Myocyte (in vitro differentiated cells): Measurements from ENCODE around the gene FBXO4. TPM values are rescaled to one million over a fixed set of nuclear protein-coding genes. Genes with fewer than 3 reads are reported as not detected.

ENCODE experiments used
- DNase-seq: peaks from one replicate; pipeline ENCODE4 v3.0.0-alpha.2; 2012; ENCODE audit warnings: low read depth
- polyA plus RNA-seq: library from polyadenylated mRNA; unstranded; fragments of >200 nt; gene quantifications from one replicate; pipeline ENCODE4 v1.2.1, GENCODE V29; 2012; ENCODE audit warnings: missing spikeins
- total RNA-seq: library from RNA; depleted of rRNA; stranded (reverse); fragments of >200 nt; gene quantifications from 2 replicates; pipeline ENCODE4 v1.2.3, GENCODE V29; 2014

FBXO4 gene
- total RNA-seq = 9.1 and 15.9 TPM in 2 replicates
- polyA plus RNA-seq = 7.5 TPM

DNA sequence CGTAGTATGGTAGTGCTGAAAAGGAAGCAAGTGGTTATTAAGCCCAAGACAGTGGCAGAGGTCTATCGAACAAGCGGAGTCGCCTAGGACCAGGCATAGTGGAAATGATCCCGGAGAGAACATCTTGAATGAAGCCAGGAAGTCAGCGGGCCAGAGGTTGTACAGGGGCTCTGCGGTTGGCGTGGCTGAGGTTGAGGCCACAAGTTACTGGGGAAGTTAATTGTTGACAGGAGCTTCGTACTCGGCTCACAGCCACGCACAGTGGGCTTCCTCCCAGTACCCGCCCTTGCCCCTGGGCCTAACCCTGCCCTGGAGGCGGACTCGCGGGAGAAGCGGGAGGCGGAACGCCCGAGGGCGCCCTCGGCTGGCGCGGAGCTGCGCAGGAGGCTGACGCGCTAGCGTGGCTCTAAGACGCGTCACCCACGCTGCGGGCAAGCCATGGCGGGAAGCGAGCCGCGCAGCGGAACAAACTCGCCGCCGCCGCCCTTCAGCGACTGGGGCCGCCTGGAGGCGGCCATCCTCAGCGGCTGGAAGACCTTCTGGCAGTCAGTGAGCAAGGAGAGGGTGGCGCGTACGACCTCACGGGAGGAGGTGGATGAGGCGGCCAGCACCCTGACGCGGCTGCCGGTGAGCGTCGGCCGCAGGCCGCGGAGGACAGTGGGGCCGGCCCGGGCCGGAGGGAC, at the start of gene FBXO4:
Gene FBXO4 (plus strand): TSS at position 410 of the 683 bp plus-strand sequence. CDS start 29 bp downstream, at position 439.
- DNase-seq = peak; percentile 85

GRCh38 chr5:41876678-41877077, 48.4 kb upstream of the FBXO4 start:
- no peak for DNase-seq

DNA sequence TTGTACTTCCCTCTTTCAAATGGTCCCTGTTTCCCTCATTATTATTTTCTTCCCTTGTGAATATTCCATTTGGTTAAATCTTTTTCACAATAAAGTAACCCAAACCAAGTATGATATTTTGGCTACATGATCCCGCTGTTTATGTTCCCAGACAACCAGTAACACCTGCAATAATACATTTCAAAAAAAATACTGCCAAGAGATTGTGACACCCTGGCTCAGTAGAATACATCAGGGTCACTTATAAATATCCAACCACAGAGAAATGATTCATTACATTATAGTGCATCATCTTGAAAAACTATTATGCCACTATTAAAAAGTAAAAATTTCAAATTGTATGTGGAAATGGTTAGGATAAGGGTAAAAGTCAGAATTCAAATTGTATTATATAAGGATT, 47.7 kb upstream of the FBXO4 start:
- no peak for DNase-seq

- no peak for DNase-seq
Observed at GRCh38 chr5:41878173-41878572, 46.9 kb upstream of the FBXO4 start.

DNA sequence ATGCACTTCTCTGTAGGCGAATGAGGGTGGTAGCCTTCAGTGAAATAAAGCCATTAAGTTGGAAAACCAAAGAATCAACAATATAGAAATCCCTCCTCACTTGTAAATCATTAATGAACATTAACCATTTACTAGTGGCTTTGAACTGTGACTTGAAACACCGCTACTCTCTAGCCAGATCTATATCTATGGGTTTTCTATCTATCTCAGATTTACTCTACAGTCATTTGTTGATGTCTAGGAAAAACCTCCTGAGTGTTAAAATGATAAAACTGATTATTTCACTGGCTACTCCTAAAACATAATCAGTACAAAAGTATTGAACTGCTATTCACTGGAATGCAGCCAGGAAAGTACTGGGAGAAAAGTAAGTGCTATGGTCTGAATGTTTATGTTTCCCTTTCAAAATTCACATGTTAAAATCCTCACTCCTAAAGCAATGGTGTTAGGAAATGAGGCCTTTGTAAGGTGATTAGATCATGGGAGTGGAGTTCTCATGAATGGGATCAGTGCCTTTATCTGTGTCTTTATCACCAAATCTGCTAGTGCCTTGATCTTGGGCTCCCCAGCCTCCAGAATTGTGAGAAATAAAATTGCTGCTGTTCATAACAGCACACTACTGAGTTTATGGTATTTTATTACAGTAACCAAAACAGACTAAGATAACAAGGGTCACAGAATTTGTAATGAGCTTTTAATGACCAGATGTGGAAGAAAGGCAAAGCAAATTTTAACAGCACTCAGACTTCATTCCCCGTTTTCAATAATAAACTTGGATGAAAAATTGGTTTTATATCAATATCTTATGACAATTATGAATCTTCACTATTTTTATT, 46.2 kb upstream of the FBXO4 start:
- DNase-seq = no peak

GRCh38 chr5:41882765-41883164, 42.3 kb upstream of the FBXO4 start:
- no peak for DNase-seq

DNA sequence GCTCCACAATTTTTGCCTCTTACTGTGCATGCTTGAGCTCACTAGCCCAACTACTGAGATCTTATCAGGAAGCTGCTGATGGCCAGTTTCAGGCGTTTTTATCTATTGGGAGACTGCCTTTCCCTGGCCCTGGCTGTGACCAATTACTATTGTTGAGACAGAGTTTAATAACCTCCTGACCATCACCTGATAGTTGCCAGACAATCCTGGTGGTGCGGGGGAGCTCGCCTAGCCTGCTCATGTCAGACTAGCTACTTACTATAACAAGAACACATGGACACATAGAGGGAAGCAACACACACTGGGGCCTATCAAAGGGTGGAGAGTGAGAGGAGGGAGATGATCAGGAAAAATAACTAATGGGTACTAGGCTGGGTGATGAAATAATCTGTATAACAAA, 41.8 kb upstream of the FBXO4 start:
- no peak for DNase-seq

DNA sequence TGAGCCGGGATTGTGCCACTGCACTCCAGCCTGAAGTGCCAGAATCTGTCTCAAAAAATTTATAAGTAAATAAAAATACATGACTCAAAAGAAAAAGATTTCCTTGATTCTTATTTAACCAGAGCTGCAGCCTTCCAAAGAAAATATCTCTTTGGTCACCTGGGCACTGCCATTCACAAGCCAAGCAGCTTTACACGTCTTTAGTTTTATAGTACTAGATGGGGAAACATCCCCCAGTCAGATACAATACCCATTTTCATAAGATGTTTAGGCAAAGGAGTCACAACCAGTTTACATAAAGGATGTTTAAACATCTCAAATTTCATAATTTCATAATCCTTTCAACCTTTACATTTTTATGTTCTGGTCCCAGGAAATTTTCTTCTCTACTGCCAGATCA, 41.1 kb upstream of the FBXO4 start:
- no peak for DNase-seq

- DNase-seq = no peak
Observed at GRCh38 chr5:41885286-41885685, 39.8 kb upstream of the FBXO4 start.

- no peak for DNase-seq
Observed at GRCh38 chr5:41891066-41891707, 33.9 kb upstream of the FBXO4 start.

GRCh38 chr5:41892031-41892430, 33.0 kb upstream of the FBXO4 start:
- DNase-seq = no peak

GRCh38 chr5:41893074-41893851, 31.8 kb upstream of the FBXO4 start:
- no peak for DNase-seq

- DNase-seq = no peak
Observed at GRCh38 chr5:41896230-41896629, 28.9 kb upstream of the FBXO4 start.

DNA sequence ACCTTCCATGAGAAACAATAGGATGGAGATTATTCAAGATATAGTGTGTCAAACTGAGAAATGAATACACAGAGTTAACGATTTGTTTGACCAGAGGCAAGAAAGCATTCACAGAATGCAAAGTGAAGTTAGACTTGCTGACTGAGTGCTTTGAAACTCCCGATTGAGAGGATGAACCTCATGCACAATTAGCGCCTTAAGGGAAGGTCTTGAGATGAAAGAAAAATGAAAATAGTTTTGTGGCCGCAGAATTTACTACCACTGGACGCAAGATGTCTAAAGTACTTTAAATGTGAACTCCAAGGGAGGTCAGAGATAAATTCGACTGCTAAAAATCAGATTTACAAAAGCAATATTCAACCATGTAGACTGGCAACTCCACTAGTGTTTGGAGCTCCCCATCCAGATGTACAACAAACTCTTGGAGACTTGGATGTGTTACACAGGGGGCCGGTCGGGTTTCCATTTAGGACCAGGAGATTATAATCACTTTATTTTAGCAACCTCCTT, 21.6 kb upstream of the FBXO4 start:
- DNase-seq = no peak

- DNase-seq = peak; percentile 100
Observed at GRCh38 chr5:41903892-41904799, 20.9 kb upstream of the FBXO4 start, which contains the start of gene RIMOC1. RIMOC1 (plus strand) TSS chr5:41904344; CDS start chr5:41904368, 24 bp downstream.

- DNase-seq = no peak
Observed at GRCh38 chr5:41906151-41906550, 18.9 kb upstream of the FBXO4 start.

- peak; percentile 77 for DNase-seq
Observed at GRCh38 chr5:41908374-41909079, 16.6 kb upstream of the FBXO4 start.

DNA sequence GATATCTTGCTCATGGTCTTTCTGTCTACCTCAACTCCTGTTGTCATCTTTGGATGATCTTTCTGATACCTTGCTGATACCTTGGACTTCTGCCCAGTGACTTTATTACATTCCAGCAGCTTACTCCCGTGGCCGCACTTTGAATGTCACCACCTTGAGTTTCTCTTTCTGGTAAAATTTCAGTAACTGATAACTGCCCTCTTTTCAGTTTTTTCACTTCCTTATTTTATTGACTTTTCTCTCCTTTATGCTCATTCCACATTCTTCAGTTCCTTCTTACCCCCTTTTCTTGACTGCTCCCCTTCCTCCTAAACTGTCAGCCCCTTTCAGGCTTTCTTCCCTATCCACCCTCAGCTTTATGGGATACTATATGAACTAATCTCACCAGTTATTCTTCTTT, 7.0 kb upstream of the FBXO4 start:
- no peak for DNase-seq

DNA sequence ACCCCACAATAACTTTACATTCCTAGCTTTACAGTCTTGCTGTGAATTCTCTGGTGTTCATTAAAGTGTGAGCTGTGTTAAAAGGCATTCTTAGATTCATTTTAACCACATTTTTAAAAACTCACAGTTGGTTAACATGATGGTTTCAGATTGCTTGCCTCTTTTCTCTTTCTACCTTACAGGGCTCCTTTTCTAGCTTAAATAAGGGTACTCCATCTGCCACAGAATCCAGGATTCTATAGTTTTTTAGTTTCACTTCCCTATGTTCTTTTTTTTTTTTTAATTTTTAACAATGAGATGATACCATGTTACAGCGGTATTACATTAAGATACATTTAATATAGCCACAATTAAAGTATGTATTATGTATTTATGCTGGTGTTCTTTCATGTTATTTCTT, 3.9 kb upstream of the FBXO4 start:
- DNase-seq = no peak
